Natural killer cell (primary cell): ENCODE results near the gene DGKD. TPM values are rescaled to one million over a fixed set of nuclear protein-coding genes. Genes with fewer than 3 reads are reported as not detected.
A peak's percentile ranks its signal among the peaks of the same experiment; 100 is the strongest.

Experiments
- ATAC-seq, 3 donors: fragments of 150-1000 bp in 2 of 3; fragments of 200-7000 bp in 1 of 3; cut with Tn5 transposase; 1 replicate in 1 of 3; 2 replicates in 2 of 3; pipeline ENCODE4 v1.10.0; 2021; ENCODE audit warnings: mild to moderate bottlenecking in 2 of 3, moderate library complexity in 2 of 3
- DNase-seq, 2 donors: peaks; one replicate each; pipeline versions ENCODE4 v3.0.0 to v3.0.0-alpha.2; 2013 to 2021; ENCODE audit warnings: mixed read lengths in 1 of 2
- H3K27ac ChIP-seq: one replicate; pipeline ENCODE4 v1.5.1; 2013; ENCODE audit warnings: mild to moderate bottlenecking, low read length
- H3K27me3 ChIP-seq: one replicate; pipeline ENCODE4 v1.6.1; 2013; ENCODE audit warnings: low read length; ENCODE audit not compliant: control insufficient read depth, insufficient read depth
- H3K36me3 ChIP-seq: one replicate; pipeline ENCODE4 v1.6.1; 2013; ENCODE audit warnings: low read length; ENCODE audit not compliant: control insufficient read depth, insufficient read depth
- H3K4me1 ChIP-seq: one replicate; pipeline ENCODE4 v1.6.1; 2013; ENCODE audit warnings: low read length; ENCODE audit not compliant: control insufficient read depth, insufficient read depth
- H3K4me3 ChIP-seq: one replicate; pipeline ENCODE4 v1.5.1; 2013; ENCODE audit warnings: low read length
- H3K9me3 ChIP-seq: one replicate; pipeline ENCODE4 v1.6.1; 2013; ENCODE audit warnings: low read length; ENCODE audit not compliant: control insufficient read depth, insufficient read depth
- H3K27ac Mint-ChIP-seq, 2 donors: one replicate each; pipeline ENCODE4 v1.8.0; 2022; ENCODE audit warnings: mild to moderate bottlenecking in 2 of 2, mixed read lengths in 2 of 2, moderate library complexity in 1 of 2
- H3K27me3 Mint-ChIP-seq, 2 donors: one replicate each; pipeline ENCODE4 v1.8.0; 2022; ENCODE audit warnings: low read depth in 2 of 2, mixed read lengths in 2 of 2
- H3K36me3 Mint-ChIP-seq: one replicate; pipeline ENCODE4 v1.8.0; 2022; ENCODE audit warnings: mixed read lengths
- H3K4me1 Mint-ChIP-seq, 2 donors: one replicate each; pipeline ENCODE4 v1.8.0; 2022; ENCODE audit warnings: mixed read lengths in 2 of 2
- H3K4me3 Mint-ChIP-seq: one replicate; pipeline ENCODE4 v1.8.0; 2022; ENCODE audit warnings: mild to moderate bottlenecking, moderate library complexity, mixed read lengths
- H3K9me3 Mint-ChIP-seq, 2 donors: one replicate each; pipeline ENCODE4 v1.8.0; 2022; ENCODE audit warnings: mixed read lengths in 2 of 2
- CTCF ChIP-seq: fragments of 200-600 bp; IDR thresholded peaks from one replicate; pipeline ENCODE4 v1.8.0; 2022; ENCODE audit warnings: antibody characterized with exemption
- WGBS: methylation state at CpG from one replicate; pipeline ENCODE4 v1.1.7; 2013; ENCODE audit warnings: missing lambda C conversion rate; ENCODE audit not compliant: insufficient coverage; 5-methylcytosine and 5-hydroxymethylcytosine counted together
- intact Hi-C: fragments of 100-400 bp; cut with micrococcal nuclease; formaldehyde crosslinking; loops from one replicate; pipeline ENCODE4 v1.14.2; 2022
- total RNA-seq, 4 donors: library from RNA; stranded (reverse); fragments of 120-200 nt in 1 of 4; gene quantifications; one replicate each; pipeline versions ENCODE4 v1.2.3 to v1.2.4, GENCODE V29; 2013 to 2022

DGKD gene
- total RNA-seq, 3 donors from 2014 or later (not counting 1 experiment from before 2014, with no cell fraction given): 299 to 456 (median 329) TPM

DNA sequence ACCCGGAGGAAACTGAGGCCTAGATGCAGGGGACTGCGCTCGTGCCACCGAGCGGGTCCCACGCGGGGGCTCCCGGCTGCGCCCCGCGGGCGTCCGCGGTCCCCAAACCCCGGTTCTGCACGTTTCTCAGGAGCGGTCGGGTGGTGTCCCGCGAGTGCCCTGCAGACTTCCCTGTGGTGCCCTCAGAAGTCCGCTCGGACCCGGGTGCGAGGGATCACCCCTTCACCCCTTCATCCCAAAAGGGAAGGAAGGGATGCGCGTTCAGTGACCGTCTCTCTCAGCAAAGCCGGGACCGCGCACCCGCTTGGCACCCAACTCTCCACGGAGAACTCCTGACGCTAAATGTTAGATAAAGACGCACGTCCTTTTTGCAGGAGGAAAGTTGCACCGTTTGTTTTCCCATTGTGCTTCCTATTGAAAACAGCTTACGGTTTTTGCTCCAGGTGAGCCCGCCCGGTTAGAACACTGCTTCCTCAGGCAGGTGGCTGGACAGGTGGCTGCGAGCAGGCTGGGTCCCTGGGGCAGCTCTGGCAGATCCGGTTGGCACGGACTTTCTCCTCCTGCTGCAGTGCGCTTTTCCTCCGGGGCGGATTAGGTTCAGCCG is 779 bp downstream of the DGKD start:
- H3K4me3 ChIP-seq: peak overlapping the region; percentile 85
- no peaks in the 10 kb centered on the region for H3K27me3 Mint-ChIP-seq
- DNase-seq (peak; percentile 20 to 41), ATAC-seq (no peak)
- peak overlapping the region; percentile 89 for H3K27ac ChIP-seq
- H3K4me3 Mint-ChIP-seq: peak overlapping the region; percentile 83
- peaks cover 66 to 76% of the 10 kb centered on the region in 2 donors for H3K4me1 Mint-ChIP-seq
- peak overlapping the region; percentile 86 to 93 for H3K27ac Mint-ChIP-seq
- no peaks in the 10 kb centered on the region for H3K36me3 Mint-ChIP-seq
- peaks cover 58% of the 10 kb centered on the region for H3K4me1 ChIP-seq
- TF ChIP-seq CTCF: no peak
- intact Hi-C loops: loop anchor here (5.0 kb wide), 1 partner anchor 103 kb away; the partner anchor contains the start of gene ATG16L1
- H3K9me3 Mint-ChIP-seq: no peaks in the 10 kb centered on the region
- H3K9me3 ChIP-seq: no peaks in the 10 kb centered on the region
- no peaks in the 10 kb centered on the region for H3K36me3 ChIP-seq
- no peaks in the 10 kb centered on the region for H3K27me3 ChIP-seq
- 6% methylated on average over 46 of the region's 46 CpGs for WGBS

- Histone ChIP-seq H3K36me3 (no peaks in the 10 kb centered on the region), H3K27me3 (no peaks in the 10 kb centered on the region), H3K4me1 (peaks cover 67% of the 10 kb centered on the region), H3K9me3 (no peaks in the 10 kb centered on the region), H3K4me3 (peak overlapping the region; percentile 85), H3K27ac (peak overlapping the region; percentile 89)
- intact Hi-C loops: loop anchor here (5.0 kb wide), 1 partner anchor 104 kb away; the partner anchor contains the start of gene ATG16L1
- H3K36me3 Mint-ChIP-seq: no peaks in the 10 kb centered on the region
- no peaks in the 10 kb centered on the region for H3K27me3 Mint-ChIP-seq
- 58% methylated on average over 10 of the region's 10 CpGs for whole genome bisulfite sequencing
- ATAC-seq (no peak), DNase-seq (no peak)
- H3K9me3 Mint-ChIP-seq: no peaks in the 10 kb centered on the region
- peak overlapping the region; percentile 83 for H3K4me3 Mint-ChIP-seq
- TF ChIP-seq CTCF: no peak
- H3K4me1 Mint-ChIP-seq: peaks cover 67 to 76% of the 10 kb centered on the region in 2 donors
- H3K27ac Mint-ChIP-seq: peak overlapping the region; percentile 86 to 93
Observed at GRCh38 chr2:233355916-233356315, 1.6 kb downstream of the DGKD start.

DNA sequence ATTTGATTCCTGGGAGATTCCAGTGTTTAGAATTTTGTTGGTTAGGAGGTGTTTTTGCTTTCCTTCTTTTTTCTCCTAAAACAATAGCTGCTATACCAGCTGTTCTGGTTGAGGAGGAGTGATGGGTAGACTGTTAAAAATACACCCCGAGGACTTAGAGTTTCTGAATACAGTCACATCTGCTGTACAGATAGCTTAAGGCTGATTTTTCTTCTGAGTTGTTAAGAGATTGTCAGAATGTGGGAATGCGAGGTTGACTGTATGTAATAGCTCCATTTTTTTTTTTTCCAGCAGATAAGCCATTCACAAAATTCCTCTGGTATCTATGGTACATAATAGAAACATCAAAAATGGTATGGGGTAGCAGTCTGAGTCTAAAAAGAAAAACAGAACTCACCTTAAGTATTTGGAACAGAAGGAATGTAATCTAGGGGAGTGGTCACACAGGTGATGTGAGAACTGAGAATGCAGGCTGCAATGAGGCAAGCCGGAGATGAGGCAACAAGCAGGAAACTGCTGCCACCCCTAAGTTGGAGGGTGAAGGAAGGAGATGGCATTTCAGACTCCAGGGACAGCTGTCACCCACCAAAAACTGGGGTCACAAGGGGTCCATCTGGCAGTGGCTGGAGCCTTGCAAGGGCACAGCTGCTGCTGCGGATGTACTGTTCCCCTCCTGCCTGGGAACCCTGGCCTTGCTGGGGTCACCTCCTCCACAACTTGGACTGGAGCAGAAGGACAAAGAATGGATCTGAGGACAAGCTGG is 2.4 kb downstream of the DGKD start:
- H3K27me3 ChIP-seq: no peaks in the 10 kb centered on the region
- no peaks in the 10 kb centered on the region for H3K9me3 Mint-ChIP-seq
- 32% methylated on average over 3 of the region's 4 CpGs for WGBS
- no peaks in the 10 kb centered on the region for H3K9me3 ChIP-seq
- peak in 1 of 2 donors; percentile 39 for DNase-seq
- H3K4me1 Mint-ChIP-seq: peaks cover 75 to 82% of the 10 kb centered on the region in 2 donors
- no peak for ATAC-seq
- H3K36me3 Mint-ChIP-seq: no peaks in the 10 kb centered on the region
- intact Hi-C loops: loop anchor here (5.0 kb wide), 1 partner anchor 104 kb away; the partner anchor contains the start of gene ATG16L1
- peak overlapping the region; percentile 89 for H3K27ac ChIP-seq
- H3K27me3 Mint-ChIP-seq: no peaks in the 10 kb centered on the region
- TF ChIP-seq CTCF: no peak
- peak overlapping the region; percentile 85 for H3K4me3 ChIP-seq
- peak overlapping the region; percentile 83 for H3K4me3 Mint-ChIP-seq
- H3K36me3 ChIP-seq: peaks cover 3% of the 10 kb centered on the region
- peaks cover 68% of the 10 kb centered on the region for H3K4me1 ChIP-seq
- peak overlapping the region; percentile 86 to 93 for H3K27ac Mint-ChIP-seq
